OCI-LY1 (cell line): ENCODE results near the gene MAVS.
A peak's percentile ranks its signal among the peaks of the same experiment; 100 is the strongest.

ENCODE experiments used
- H2AFZ ChIP-seq: fragments of 200-600 bp; sonication (generic), shearing (Covaris generic); 2 replicates; pipeline ENCODE4 v1.6.0; 2014; ENCODE audit warnings: antibody characterized with exemption, mild to moderate bottlenecking, low read length
- H3F3A ChIP-seq: fragments of 200-600 bp; sonication (generic), shearing (Covaris generic); 2 replicates; pipeline ENCODE4 v1.6.0; 2014; ENCODE audit warnings: mild to moderate bottlenecking, antibody characterized with exemption, low read length, moderate library complexity; ENCODE audit not compliant: insufficient read depth
- H3K27ac ChIP-seq: fragments of 200-600 bp; sonication (generic); 2 replicates; pipeline ENCODE4 v1.5.1; 2014; ENCODE audit warnings: low read length, mixed run types, mild to moderate bottlenecking, low read depth; ENCODE audit not compliant: poor library complexity, severe bottlenecking
- H3K27me3 ChIP-seq: fragments of 200-600 bp; sonication (generic); 2 replicates; pipeline ENCODE4 v1.6.0; 2014; ENCODE audit warnings: antibody characterized with exemption, mild to moderate bottlenecking, low read length, moderate library complexity; ENCODE audit not compliant: insufficient read depth
- H3K36me3 ChIP-seq: fragments of 200-600 bp; sonication (generic); 2 replicates; pipeline ENCODE4 v1.6.1; 2014; ENCODE audit warnings: mild to moderate bottlenecking, antibody characterized with exemption, low read length, moderate library complexity, mixed read lengths; ENCODE audit not compliant: insufficient read depth
- H3K4me1 ChIP-seq: fragments of 200-600 bp; sonication (generic); 2 replicates; pipeline ENCODE4 v1.5.1; 2014; ENCODE audit warnings: mild to moderate bottlenecking, low read length, moderate library complexity; ENCODE audit not compliant: insufficient read depth, severe bottlenecking
- H3K4me2 ChIP-seq: fragments of 200-600 bp; sonication (generic), shearing (Covaris generic); 2 replicates; pipeline ENCODE4 v1.6.1; 2014; ENCODE audit warnings: low read length
- H3K4me3 ChIP-seq: fragments of 200-600 bp; sonication (generic); 2 replicates; pipeline ENCODE4 v1.5.1; 2014; ENCODE audit warnings: low read length, low read depth, mild to moderate bottlenecking, mixed read lengths; ENCODE audit not compliant: poor library complexity, severe bottlenecking
- H3K79me2 ChIP-seq: fragments of 200-600 bp; shearing (Covaris generic); 2 replicates; pipeline ENCODE4 v1.6.1; 2016; ENCODE audit warnings: mixed run types, low read length, mixed read lengths; ENCODE audit not compliant: insufficient read depth
- H3K9ac ChIP-seq: fragments of 200-600 bp; sonication (generic), shearing (Covaris generic); 2 replicates; pipeline ENCODE4 v1.6.1; 2014; ENCODE audit warnings: mild to moderate bottlenecking, low read length, mixed read lengths
- H3K9me2 ChIP-seq: fragments of 200-600 bp; sonication (generic), shearing (Covaris generic); 2 replicates; pipeline ENCODE4 v1.6.1; 2014; ENCODE audit warnings: low read depth, mild to moderate bottlenecking, low read length, mixed read lengths
- H3K9me3 ChIP-seq: fragments of 200-600 bp; shearing (Covaris generic); 2 replicates; pipeline ENCODE4 v1.6.1; 2014; ENCODE audit warnings: low read length, mixed read lengths
- H4K20me1 ChIP-seq: fragments of 200-600 bp; sonication (generic), shearing (Covaris generic); 2 replicates; pipeline ENCODE4 v1.6.0; 2016; ENCODE audit warnings: mild to moderate bottlenecking, low read length; ENCODE audit not compliant: insufficient read depth
- CTCF ChIP-seq: fragments of 200-600 bp; sonication (generic), shearing (Covaris generic); IDR thresholded peaks from 2 replicates; pipeline ENCODE4 v1.5.1; 2017; ENCODE audit warnings: mild to moderate bottlenecking, antibody characterized with exemption, low read length, moderate library complexity, mixed read lengths
- EZH2 ChIP-seq: fragments of 200-600 bp; sonication (generic), shearing (Covaris generic); IDR thresholded peaks from 2 replicates; pipeline ENCODE4 v1.8.0; 2017; ENCODE audit warnings: borderline replicate concordance, mixed run types, mild to moderate bottlenecking, antibody characterized with exemption, low read length, moderate library complexity, mixed read lengths

The MAVS gene

GRCh38 chr20:3811467-3812258 is 35.0 kb upstream of the MAVS start:
- H3F3A ChIP-seq: no peaks in the 10 kb centered on the region
- no peak overlapping the region; the same call in 1 of the 2 replicates for H3K9ac ChIP-seq
- no peak overlapping the region for H2AFZ ChIP-seq

GRCh38 chr20:3812259-3812681 is 34.4 kb upstream of the MAVS start:
- Histone ChIP-seq H3K9me3 (no peaks in the 10 kb centered on the region), H3K9me2 (no peaks in the 10 kb centered on the region), H2AFZ (no peak overlapping the region), H3K9ac (no peak overlapping the region; the same call in 1 of the 2 replicates), H3K4me3 (no peak overlapping the region), H3K4me1 (peaks cover 22% of the 10 kb centered on the region), H3F3A (no peaks in the 10 kb centered on the region), H3K79me2 (no peaks in the 10 kb centered on the region), H3K27me3 (no peaks in the 10 kb centered on the region; the same call in 1 of the 2 replicates), H4K20me1 (no peaks in the 10 kb centered on the region), H3K27ac (no peak overlapping the region), H3K36me3 (no peaks in the 10 kb centered on the region), H3K4me2 (no peak overlapping the region; the same call in 1 of the 2 replicates)
- TF ChIP-seq EZH2 (no peak), CTCF (no peak)

More at GRCh38 chr20:3811467-3812258, 35.0 kb upstream of the MAVS start:
- H4K20me1 ChIP-seq: no peaks in the 10 kb centered on the region
- H3K4me2 ChIP-seq: peak overlapping the region; percentile 32; the same call in 1 of the 2 replicates
- no peaks in the 10 kb centered on the region for H3K79me2 ChIP-seq
- H3K9me3 ChIP-seq: no peaks in the 10 kb centered on the region
- no peaks in the 10 kb centered on the region; the same call in 1 of the 2 replicates for H3K36me3 ChIP-seq
- no peaks in the 10 kb centered on the region for H3K9me2 ChIP-seq
- no peak for TF ChIP-seq CTCF
- H3K4me3 ChIP-seq: peak overlapping the region; percentile 10
- H3K27ac ChIP-seq: no peak overlapping the region
- H3K4me1 ChIP-seq: peaks cover 27% of the 10 kb centered on the region
- H3K27me3 ChIP-seq: no peaks in the 10 kb centered on the region; the same call in 1 of the 2 replicates

- no peak overlapping the region for H3K9ac ChIP-seq
- H3K9me3 ChIP-seq: no peaks in the 10 kb centered on the region
- no peaks in the 10 kb centered on the region; the same call in 1 of the 2 replicates for H3K27me3 ChIP-seq
- H3K79me2 ChIP-seq: no peaks in the 10 kb centered on the region
- H3K4me3 ChIP-seq: no peak overlapping the region
- no peaks in the 10 kb centered on the region for H3F3A ChIP-seq
- H3K9me2 ChIP-seq: no peaks in the 10 kb centered on the region
- H3K27ac ChIP-seq: no peak overlapping the region
- no peak overlapping the region for H3K4me2 ChIP-seq
- no peaks in the 10 kb centered on the region for H3K36me3 ChIP-seq
- TF ChIP-seq EZH2 (no peak), CTCF (no peak)
- H4K20me1 ChIP-seq: no peaks in the 10 kb centered on the region
- no peak overlapping the region for H2AFZ ChIP-seq
- H3K4me1 ChIP-seq: peaks cover 22% of the 10 kb centered on the region
These were observed 33.4 kb upstream of the MAVS start for GRCh38 chr20:3812975-3813847.
